ACHN (cell line): ENCODE results near the gene ATOH8.

Experiments used
- DNase-seq: peaks from one replicate; pipeline ENCODE4 v3.0.0-alpha.2; 2015
- in situ Hi-C: cut with HindIII; loops from 2 replicates; pipeline ENCODE4 v1.10.0; 2017; ENCODE audit warnings: low sequenced_read_pairs, low pct_ligation_motif_present, low pct_unique_long_range_greater_than_20kb

The ATOH8 gene

DNA sequence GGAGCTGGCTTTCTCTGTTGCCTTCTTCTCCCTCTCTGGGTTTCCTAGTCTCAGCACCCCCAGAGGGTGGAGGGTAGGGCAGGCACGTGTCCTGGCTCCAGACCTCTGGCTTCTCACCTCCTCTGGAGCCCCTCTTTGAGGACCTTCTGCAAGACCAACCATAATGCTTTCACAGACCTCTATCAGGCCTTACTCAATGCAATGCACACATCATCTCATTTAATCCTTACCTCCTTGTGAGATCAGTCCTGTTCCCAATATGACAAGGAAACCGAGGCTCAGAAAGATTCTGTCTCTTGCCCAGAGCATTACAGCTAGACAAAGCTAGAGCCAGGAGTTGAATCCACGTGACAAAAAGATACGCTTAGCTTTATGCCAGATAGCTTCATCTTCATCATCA lies 8.2 kb downstream of the ATOH8 start:
- in situ Hi-C loops = no loop called here
- no peak for DNase-seq

DNA sequence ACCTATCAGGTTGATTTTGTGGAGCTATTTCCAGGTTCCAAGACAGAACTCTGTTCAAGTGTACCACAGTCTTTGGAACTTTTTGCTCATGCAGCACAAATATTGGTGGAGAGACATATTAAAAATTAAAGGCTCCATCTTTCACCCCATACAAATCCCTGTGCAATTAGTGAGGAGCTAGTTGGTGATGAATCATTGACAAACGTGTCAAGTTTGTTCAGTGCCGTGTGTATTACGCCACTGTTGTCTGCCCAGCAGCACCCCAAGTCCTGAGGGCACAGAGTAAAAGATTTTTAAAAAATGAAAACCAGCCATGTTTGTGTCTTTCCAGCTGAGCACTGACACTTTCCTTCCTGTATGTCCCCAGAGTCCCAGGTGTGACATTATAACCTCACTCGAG lies 9.3 kb downstream of the ATOH8 start:
- in situ Hi-C loops = no loop called here
- no peak for DNase-seq

DNA sequence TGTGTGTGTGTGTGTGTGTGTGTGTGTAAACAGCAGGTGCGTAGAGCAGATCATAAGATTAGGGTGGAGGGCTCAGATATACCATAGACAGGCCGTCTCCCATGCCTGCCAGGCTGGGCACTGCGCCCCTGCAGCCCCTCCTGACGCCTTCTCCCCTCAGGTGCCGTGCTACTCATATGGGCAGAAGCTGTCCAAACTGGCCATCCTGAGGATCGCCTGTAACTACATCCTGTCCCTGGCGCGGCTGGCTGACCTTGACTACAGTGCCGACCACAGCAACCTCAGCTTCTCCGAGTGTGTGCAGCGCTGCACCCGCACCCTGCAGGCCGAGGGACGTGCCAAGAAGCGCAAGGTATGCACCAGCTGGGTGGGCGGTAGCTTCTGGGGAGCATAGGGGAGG lies 10.0 kb downstream of the ATOH8 start:
- in situ Hi-C loops = no loop called here

DNA sequence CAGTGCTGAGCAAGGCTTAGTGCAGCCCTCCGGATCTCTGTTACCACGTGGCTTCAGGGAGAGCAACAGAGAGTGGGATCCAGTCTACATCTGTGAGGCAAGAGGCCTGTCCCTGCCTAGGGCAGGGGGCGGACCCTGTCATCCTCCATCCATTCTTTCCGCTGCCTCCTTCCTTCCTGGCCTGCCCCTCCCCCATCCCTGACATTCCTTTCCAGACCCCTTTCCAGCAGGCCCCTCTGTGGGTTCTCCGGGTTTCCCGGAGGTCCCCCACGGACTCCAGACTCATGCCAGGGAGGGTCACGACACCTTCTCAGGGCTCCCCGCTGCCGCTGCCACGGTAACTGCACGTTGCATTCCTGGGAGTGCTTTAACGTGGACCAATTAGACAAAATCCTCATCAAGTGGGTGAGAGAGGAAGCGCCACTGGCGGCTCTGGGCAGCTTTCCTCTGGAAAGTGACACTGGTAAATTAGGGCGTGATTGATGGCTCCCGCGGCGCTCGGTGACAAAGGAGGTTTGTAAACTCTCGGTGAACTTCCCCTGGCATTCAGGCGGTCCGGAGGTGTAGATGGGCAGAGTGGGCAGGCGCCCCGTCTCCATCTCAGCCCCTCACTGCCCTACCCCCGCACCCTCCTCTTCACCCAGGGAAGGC lies 11.4 kb downstream of the ATOH8 start:
- in situ Hi-C loops = no loop called here
- DNase-seq = no peak

More for the DNA sequence above, 10.0 kb downstream of the ATOH8 start:
- DNase-seq = no peak

DNA sequence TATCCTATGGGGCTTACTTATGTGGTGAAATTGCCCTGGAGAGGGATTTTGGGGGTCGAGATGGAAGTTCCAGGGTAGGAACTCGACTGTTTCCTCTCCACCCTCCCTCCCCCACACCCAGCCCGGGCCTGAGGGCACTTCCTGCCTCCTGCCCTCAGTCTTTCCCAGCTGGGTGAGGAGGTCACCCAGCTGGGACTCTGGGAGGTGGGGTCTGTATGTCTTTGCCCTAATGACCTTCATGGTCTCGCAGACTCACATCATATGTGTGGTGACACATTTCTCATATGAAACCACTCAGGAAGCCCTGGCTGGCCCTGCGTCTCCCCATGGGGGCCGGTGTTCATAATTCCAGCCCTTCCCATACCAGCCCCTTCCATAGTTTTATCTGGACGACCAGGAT lies 12.4 kb downstream of the ATOH8 start:
- no peak for DNase-seq
- in situ Hi-C loops = no loop called here

DNA sequence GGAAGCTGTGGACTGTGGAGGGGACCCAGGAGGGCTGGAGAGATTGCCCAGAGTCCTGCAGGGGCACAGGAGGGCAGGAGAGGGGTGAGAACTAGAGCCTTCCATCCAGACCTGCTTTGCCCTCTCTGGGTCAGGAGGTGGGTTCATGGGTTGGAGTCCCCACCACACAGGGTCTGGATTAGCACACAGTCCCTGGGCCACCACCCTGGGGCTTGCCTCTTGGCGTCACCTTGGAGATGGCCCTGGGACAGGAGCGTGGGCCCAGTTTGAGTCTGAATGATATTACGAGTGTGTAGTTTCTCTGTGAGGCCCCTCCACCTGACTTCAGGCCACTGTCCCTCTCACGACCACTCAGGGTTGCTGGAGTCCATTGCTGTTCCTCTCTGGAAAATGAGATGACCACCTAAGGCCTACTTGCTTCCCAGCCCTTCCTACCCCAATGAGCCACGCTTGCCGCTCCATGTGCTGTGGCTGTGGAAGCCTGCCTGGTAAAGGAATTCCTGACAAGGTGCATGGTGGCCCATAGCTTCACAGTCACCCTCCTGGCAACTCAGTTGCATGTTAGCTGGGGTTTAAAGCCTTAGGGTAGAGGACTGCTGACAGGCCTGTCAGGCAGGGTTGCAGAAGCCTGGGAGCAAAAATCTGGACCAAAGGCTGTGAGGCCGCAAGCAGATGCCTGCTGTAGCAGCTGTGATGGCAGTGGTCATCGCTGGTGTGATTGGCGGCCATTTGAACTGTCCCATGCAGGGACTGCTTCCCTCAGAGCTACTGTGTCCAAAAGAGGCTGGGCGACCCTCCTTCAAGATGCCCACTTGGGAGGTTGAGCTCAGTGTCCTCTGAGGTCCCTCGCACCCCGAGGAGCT lies 14.2 kb downstream of the ATOH8 start:
- in situ Hi-C loops = no loop called here
- DNase-seq = no peak

DNA sequence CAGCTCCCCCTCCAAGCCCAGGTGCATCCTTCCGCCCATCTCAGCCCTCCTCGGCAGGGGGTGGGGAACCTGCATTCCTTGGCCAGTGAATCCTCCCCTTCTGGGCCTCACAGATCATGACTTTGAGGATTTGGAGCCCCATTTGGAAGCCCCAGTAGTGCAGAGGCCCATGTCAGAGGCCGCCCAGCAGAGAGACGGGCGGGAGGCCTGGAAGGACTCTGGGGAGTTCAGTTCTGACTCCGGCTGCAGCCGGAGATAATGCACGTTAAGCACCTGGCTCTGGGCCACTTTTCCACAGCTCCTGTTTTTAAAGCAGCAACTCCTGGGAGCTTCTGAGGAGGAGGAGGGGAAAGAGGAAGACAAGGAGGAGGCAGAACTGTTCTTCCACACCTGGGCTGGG lies 14.9 kb downstream of the ATOH8 start:
- in situ Hi-C loops = no loop called here
- no peak for DNase-seq

DNA sequence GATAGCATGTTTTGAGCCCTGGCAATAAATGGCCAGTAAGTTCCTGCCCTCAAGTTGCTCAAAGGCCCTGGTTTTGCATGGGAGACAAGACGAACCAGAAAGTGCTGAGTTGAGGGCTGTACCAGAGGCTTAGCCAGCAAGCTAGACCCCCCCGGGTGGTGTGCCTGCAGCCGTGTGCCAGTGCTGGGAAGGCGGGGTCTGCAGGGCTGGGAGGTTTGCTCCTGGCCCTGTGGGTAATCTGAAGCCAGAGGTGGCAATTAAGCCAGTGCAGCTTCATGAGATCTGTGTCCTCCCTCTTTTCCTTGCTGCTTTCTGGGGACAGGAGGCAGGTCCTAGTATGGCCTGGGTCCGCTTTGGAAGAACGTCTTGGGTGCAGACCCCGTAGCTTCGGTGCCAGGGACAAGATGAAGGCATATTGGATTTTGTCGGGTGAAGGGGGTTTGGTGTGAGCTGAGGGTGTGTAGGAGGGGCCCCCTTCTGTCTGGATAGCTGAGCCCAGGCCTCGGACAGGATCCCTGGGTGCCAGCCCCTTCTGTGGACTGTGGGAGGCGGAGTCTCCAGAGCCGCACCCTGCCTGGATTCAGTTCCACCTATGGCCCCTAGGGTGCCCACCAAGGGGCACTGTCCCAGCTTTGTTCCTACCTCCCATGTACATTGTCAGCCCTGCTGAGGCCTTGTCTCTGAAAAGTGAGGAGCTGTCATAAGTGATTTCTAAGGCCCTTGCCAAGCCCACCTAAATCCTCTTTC lies 15.6 kb downstream of the ATOH8 start:
- in situ Hi-C loops = no loop called here
- peak; percentile 39 for DNase-seq

DNA sequence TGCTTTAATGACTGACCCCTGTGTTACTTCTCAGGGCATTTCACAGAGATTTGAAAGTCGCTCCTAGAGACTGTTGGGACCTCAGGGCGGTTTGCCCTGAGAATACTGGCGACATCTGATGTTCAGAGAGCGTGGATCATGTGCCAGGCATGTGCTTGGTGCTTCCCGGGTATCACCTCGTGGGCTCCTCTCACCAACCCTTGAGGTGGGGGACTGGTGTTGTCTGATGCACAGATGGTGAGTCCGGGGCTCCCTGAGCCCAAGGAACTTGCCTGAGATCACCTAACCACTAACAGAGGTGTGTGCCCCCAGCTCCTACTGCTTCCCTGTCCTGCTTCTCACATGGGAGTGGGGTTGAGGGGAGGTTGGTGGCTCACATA lies 16.2 kb downstream of the ATOH8 start:
- no peak for DNase-seq
- in situ Hi-C loops = no loop called here

DNA sequence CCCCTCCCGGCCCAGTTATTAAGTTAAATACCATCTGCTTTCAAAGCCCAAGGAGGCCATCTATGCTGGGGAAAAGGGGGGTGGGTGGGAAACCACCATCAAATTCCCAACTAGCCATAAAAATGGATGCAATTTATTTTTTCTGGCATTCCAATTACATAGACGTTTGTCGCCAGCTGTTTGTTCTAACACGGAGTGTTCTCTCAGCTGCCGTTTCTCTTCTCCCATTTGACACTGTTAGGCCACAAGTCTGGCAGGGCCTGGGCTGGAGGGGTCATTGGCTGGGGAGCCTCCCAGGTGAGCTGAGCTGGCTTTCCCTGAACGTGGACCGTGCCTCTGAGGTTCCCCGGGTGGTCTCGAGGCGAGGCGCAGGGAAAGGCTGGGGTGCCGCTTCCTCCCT lies 16.6 kb downstream of the ATOH8 start:
- DNase-seq = no peak
- in situ Hi-C loops = no loop called here

DNA sequence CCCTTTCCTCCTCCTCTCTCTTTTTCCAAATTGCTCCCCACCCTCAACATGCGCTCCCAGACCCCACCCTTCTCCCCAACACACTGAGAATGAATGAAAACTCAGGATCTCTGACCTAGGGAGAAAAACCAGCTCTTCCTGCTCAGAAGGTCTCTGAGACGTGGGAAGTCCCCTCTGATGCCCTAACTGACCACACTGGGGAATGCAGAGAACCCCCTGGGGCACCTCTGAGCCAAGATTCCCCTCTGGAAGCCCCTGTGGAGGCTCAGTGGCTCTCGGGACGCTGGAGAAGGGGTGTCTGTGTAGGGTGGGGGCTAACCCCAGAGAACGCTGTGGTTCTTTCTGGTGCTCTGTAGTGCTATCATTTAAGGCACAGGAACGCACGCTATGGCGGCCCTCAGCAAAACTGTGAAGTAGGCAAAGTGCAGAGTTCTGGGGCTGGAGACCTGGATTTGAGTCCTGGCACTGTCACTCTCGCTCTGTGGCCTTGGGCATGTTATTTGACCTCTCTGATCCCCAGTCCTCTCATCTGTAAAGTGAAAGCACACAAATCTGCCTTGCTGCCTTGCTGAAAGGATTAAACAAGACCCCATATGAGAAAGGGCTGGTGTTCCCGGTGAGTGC lies 17.1 kb downstream of the ATOH8 start:
- DNase-seq = no peak
- in situ Hi-C loops = no loop called here

DNA sequence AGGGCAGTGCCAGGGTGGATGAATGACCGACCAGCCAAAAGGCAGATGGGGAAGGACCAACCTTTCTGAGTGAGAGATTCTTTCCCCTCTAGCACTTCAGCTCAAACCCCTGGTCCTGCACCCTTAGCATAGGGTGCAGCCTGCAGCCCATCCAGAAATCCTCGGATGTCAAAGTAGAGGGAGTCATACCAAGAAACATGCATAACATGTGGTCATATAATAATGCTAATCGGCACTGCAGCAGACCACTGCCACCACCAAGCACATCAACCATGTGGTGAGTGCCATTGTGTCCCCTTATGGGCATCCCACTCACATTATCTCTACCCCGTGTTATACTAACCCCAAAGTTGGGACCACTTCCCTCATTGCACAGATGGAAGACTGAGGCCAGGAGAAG lies 17.7 kb downstream of the ATOH8 start:
- in situ Hi-C loops = no loop called here
- no peak for DNase-seq

DNA sequence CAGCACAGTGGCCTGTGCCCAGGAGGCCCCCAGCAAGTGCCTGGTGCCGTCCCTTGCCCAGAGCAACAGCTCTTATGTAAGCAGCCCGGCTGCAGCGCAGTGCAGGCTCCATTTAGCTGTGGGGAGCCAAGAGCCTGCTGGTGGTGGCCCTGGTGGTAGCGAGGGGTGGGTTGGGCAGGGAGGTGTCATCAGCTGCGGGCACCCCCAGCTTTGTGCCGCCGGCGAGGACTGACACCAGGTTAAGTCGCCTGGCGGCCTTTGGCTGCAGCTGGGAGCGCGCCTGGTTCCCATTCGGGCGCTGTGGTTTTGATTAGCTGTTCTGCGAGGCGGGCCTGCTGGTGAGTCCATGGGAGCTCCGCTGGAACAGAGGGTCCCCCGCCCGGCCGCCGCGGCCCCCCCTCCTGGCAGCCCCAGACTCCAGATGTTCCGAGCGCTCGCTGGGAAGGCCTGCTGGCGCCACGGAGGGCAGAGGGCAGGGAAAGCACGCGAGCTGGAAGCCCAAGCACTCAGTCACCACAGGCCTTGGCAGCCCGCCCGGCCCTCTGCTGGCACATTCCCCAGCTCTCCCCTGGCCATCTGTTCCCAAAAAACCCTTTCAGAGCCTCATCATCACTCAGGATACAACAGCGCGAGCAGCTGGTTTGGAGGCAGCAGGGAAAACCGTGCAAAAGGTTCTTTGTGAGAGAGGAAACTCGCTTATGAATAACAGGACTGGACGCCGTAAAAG lies 18.4 kb downstream of the ATOH8 start:
- in situ Hi-C loops = no loop called here
- DNase-seq = peak; percentile 99

DNA sequence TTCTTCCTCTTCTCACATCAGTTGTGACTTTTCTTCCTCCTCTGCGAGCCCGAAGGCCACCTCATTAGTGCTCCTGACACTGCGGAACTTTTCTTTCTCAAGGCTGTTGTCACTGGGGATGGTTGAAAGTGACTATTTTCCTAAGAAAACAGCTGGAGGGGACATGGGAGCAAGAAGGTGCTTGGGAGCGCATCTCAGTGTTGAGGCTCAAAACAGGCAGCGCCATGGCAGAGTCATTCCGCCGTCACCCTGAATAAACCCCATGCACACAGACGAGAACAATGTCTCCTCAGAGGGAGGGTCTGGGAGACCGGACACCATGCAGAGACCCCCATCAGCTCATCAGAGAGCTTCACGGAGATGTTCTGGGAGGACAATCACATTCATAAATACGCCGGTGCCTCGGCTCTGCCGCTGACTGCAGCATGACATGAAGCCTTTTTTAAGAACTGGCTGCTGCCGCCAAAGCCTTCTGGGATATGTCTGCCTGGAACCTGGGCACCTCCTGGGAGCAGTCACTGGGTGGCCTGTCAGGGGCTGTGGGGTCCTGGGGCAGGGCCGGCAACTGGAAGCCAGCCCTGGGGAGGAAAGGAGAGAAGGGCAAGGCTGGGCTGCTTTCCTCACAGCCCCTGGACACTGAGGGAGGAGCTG lies 19.2 kb downstream of the ATOH8 start:
- no peak for DNase-seq
- in situ Hi-C loops = no loop called here

DNA sequence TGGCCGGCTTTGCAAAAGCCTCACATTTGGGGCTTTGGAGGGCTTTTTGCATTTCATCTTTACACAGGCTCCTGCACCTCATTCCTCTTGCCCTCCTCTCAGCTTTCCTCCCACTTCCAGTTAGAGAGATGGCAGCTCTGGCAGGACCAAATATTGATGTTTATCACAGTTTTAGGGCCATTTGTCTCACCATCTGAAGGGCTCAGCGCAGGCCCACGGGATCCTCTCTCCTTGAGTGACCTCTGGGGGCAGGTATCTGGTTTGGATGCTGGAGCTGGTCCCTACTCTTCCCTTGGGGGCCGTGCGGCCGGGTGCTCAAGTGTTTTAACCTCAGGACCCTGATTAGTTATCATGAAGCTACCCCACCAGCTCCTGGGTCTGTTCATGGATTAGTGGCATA lies 19.9 kb downstream of the ATOH8 start:
- DNase-seq = no peak
- in situ Hi-C loops = no loop called here

DNA sequence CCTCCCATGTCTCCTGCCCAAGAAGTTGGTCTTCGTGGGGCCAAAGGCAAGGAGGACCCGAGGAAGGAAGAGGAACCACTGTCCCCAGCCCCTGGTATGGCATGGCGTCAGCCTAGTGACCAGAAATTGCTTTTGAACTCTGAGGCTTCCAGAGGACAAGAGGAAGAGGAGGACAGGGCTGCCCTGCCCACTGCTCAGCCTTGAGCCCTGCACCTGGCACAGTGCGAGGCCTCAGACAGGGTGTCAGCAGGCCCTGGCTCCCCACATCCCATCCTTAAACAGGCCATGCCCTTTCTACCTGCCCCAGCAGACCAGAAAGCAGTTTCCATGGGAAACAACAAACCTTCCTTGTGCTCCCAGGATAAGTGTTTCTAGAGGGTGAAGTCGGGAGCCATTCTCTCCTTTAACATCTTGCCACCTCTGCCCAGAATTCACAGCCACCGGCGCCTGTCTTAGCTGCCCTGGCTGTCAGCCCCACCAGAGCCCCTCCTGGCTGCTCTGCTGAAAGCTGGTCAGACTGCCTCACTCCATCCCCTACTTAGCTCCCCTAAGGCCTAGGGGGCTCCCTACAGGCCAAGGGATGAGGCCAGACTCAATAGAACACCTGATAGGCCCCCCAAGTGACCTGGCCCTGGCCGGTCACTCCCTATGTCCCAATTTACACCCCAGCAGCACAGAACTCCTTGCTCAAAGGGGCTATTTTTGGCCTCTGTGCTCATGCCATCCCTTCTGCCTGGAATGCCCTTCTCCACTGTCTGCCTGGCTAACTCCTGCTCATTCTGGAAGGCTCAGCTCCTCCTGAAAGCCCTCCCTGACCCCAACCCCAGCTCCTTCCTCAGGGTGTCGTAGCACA lies 20.6 kb downstream of the ATOH8 start:
- in situ Hi-C loops = no loop called here

More for the DNA sequence above, 20.6 kb downstream of the ATOH8 start:
- no peak for DNase-seq
